RCC 7860 (cell line): ENCODE results near the gene ADGRF3.
"Not testable (repeated sequence)": the region's sequence is repeated elsewhere in the genome, so short reads cannot be mapped to it uniquely, and the experiment has no call there.

ENCODE experiments used
- DNase-seq: peaks from one replicate; pipeline ENCODE4 v3.0.0-alpha.2; 2015; ENCODE audit warnings: low spot score
- FAIRE-seq: peaks from 2 replicates; lab custom pipeline; 2012; peaks lifted over from hg19 to GRCh38; lab: Jason Lieb, UNC

The ADGRF3 gene

GRCh38 chr2:26324479-26324878 is 22.1 kb downstream of the ADGRF3 start:
- not testable (repeated sequence) for DNase-seq, FAIRE-seq

- FAIRE-seq (no peak), DNase-seq (no peak)
These were observed 27.6 kb downstream of the ADGRF3 start for GRCh38 chr2:26318950-26319349.

GRCh38 chr2:26317377-26318105 is 29.0 kb downstream of the ADGRF3 start:
- FAIRE-seq (no peak), DNase-seq (no peak)

GRCh38 chr2:26316845-26317244 is 29.7 kb downstream of the ADGRF3 start:
- FAIRE-seq, result no peak
- no peak for DNase-seq

GRCh38 chr2:26316041-26316440 is 30.5 kb downstream of the ADGRF3 start:
- FAIRE-seq (no peak), DNase-seq (no peak)

- no peak for FAIRE-seq
- DNase-seq, result no peak
These were observed 32.3 kb downstream of the ADGRF3 start for GRCh38 chr2:26314243-26314642.

GRCh38 chr2:26313446-26313845 is 33.1 kb downstream of the ADGRF3 start:
- DNase-seq (no peak), FAIRE-seq (no peak)

GRCh38 chr2:26312471-26312870 is 34.1 kb downstream of the ADGRF3 start:
- DNase-seq, result no peak
- FAIRE-seq, result no peak

GRCh38 chr2:26309921-26310320 is 36.7 kb downstream of the ADGRF3 start:
- FAIRE-seq (no peak), DNase-seq (no peak)

GRCh38 chr2:26305540-26305939 is 41.0 kb downstream of the ADGRF3 start:
- DNase-seq (no peak), FAIRE-seq (no peak)

GRCh38 chr2:26305094-26305493 is 41.5 kb downstream of the ADGRF3 start:
- not testable (repeated sequence) for DNase-seq, FAIRE-seq

GRCh38 chr2:26302846-26303245 is 43.7 kb downstream of the ADGRF3 start:
- no peak for DNase-seq
- FAIRE-seq, result no peak

GRCh38 chr2:26300234-26300925 is 46.2 kb downstream of the ADGRF3 start:
- DNase-seq, result no peak
- no peak for FAIRE-seq

- peak; percentile 33 for FAIRE-seq
- peak; percentile 28 for DNase-seq
These were observed 47.0 kb downstream of the ADGRF3 start for GRCh38 chr2:26299471-26300101.

- FAIRE-seq (no peak), DNase-seq (no peak)
These were observed 47.8 kb downstream of the ADGRF3 start for GRCh38 chr2:26298638-26299393.

GRCh38 chr2:26298286-26298637 is 48.3 kb downstream of the ADGRF3 start:
- DNase-seq, result no peak
- FAIRE-seq, result no peak

- no peak for FAIRE-seq
- no peak for DNase-seq
These were observed 49.5 kb downstream of the ADGRF3 start for GRCh38 chr2:26297061-26297460.

GRCh38 chr2:26295511-26295910 is 51.1 kb downstream of the ADGRF3 start:
- DNase-seq, result no peak
- FAIRE-seq, result no peak

- FAIRE-seq (no peak), DNase-seq (no peak)
These were observed 53.9 kb downstream of the ADGRF3 start for GRCh38 chr2:26292646-26293045.

- no peak for DNase-seq
- no peak for FAIRE-seq
These were observed 56.6 kb downstream of the ADGRF3 start for GRCh38 chr2:26290001-26290400.

GRCh38 chr2:26285931-26286330 is 60.7 kb downstream of the ADGRF3 start:
- FAIRE-seq (no peak), DNase-seq (no peak)
